ENCODE results near the gene ARRDC5.

- TF ChIP-seq ZNF274 (IDR thresholded peaks at IDR 0.05; ENCODE audit: low read depth, low read length): no peak
- no peak for TF ChIP-seq YY1 (IDR thresholded peaks at IDR 0.05; ENCODE audit: insufficient read depth, insufficient read length)
- TF ChIP-seq SUZ12 (IDR thresholded peaks at IDR 0.05; ENCODE audit: extremely low read depth, insufficient read depth, insufficient read length): no peak
Measured at GRCh38 chr19:4849019-4849418, 53.7 kb downstream of the ARRDC5 start.
